ENCODE results near the gene CEMIP2. TPM values are rescaled to one million over a fixed set of nuclear protein-coding genes. Genes with fewer than 3 reads are reported as not detected.
"Not testable (repeated sequence)": the region's sequence is repeated elsewhere in the genome, so short reads cannot be mapped to it uniquely, and the experiment has no call there.

Gene CEMIP2
- total RNA-seq = 9.3 TPM
- long read RNA-seq, partial matches to known transcripts = 0 of 1 reads
- long read RNA-seq, other reads (novel, unspliced or antisense) = 1 of 1 reads

GRCh38 chr9:71768388-71769174, at the start of gene CEMIP2:
Gene CEMIP2, minus strand, starts transcription at chr9:71768513. Its CDS starts 18,140 bp downstream, at chr9:71750373.
- ATAC-seq = peak; percentile 93
- peak; percentile 95 for DNase-seq (ENCODE audit: missing footprints)
- intact Hi-C loops (cut with DNase I) = loop anchor here (1.0 to 10.0 kb wide), 4 partner anchors 46 to 161 kb away; partner anchors contain the start of genes ABHD17B and C9orf85

- intact Hi-C loops (cut with DNase I) = loop anchor here (10.0 kb wide), 2 partner anchors 52 to 98 kb away; partner anchors contain the start of genes ABHD17B, C9orf85 and CEMIP2
- DNase-seq (ENCODE audit: missing footprints) = no peak
- no peak for ATAC-seq
Measured at GRCh38 chr9:71816916-71817451, 48.7 kb upstream of the CEMIP2 start.

- intact Hi-C loops (cut with DNase I) = loop anchor here (10.0 kb wide), 2 partner anchors 50 to 100 kb away; partner anchors contain the start of genes ABHD17B, C9orf85 and CEMIP2
- peak; percentile 25 for ATAC-seq
- DNase-seq (ENCODE audit: missing footprints) = no peak
Measured at GRCh38 chr9:71814815-71815214, 46.5 kb upstream of the CEMIP2 start.

GRCh38 chr9:71814226-71814625, 45.9 kb upstream of the CEMIP2 start:
- ATAC-seq (peak; percentile 45), DNase-seq (ENCODE audit: missing footprints) (no peak)
- intact Hi-C loops (cut with DNase I) = loop anchor here (10.0 kb wide), 2 partner anchors 49 to 101 kb away; partner anchors contain the start of genes ABHD17B, C9orf85 and CEMIP2

GRCh38 chr9:71812385-71812784, 44.1 kb upstream of the CEMIP2 start:
- intact Hi-C loops (cut with DNase I) = loop anchor here (10.0 kb wide), 2 partner anchors 48 to 102 kb away; partner anchors contain the start of genes ABHD17B, C9orf85 and CEMIP2
- peak; percentile 95 for ATAC-seq
- peak; percentile 64 for DNase-seq (ENCODE audit: missing footprints)

- intact Hi-C loops (cut with DNase I) = loop anchor here (10.0 kb wide), 1 partner anchor 467 kb away; no protein-coding TSS in a partner anchor
- no peak for ATAC-seq
- DNase-seq (ENCODE audit: missing footprints) = no peak
Measured at GRCh38 chr9:71808068-71808467, 39.8 kb upstream of the CEMIP2 start.

- ATAC-seq (peak; percentile 97), DNase-seq (ENCODE audit: missing footprints) (no peak)
Measured at GRCh38 chr9:71806901-71807307, 38.6 kb upstream of the CEMIP2 start.

GRCh38 chr9:71805096-71805495, 36.8 kb upstream of the CEMIP2 start:
- intact Hi-C loops (cut with DNase I) = loop anchor here (10.0 kb wide), 1 partner anchor 470 kb away; no protein-coding TSS in a partner anchor
- not testable (repeated sequence) for DNase-seq (ENCODE audit: missing footprints); ATAC-seq

More at GRCh38 chr9:71806901-71807307, 38.6 kb upstream of the CEMIP2 start:
- intact Hi-C loops (cut with DNase I) = loop anchor here (1.0 to 10.0 kb wide), 2 partner anchors 218 to 468 kb away; no protein-coding TSS in a partner anchor

GRCh38 chr9:71801826-71802225, 33.5 kb upstream of the CEMIP2 start:
- ATAC-seq (no peak), DNase-seq (ENCODE audit: missing footprints) (no peak)
- intact Hi-C loops (cut with DNase I) = loop anchor here (10.0 kb wide), 1 partner anchor 473 kb away; no protein-coding TSS in a partner anchor

- intact Hi-C loops (cut with DNase I) = no loop called here
- DNase-seq (ENCODE audit: missing footprints) = no peak
- ATAC-seq = no peak
Measured at GRCh38 chr9:71797266-71797665, 29.0 kb upstream of the CEMIP2 start.

- no peak for ATAC-seq
- intact Hi-C loops (cut with DNase I) = no loop called here
- no peak for DNase-seq (ENCODE audit: missing footprints)
Measured at GRCh38 chr9:71796100-71796767, 27.9 kb upstream of the CEMIP2 start.

GRCh38 chr9:71795097-71795813, 26.9 kb upstream of the CEMIP2 start:
- ATAC-seq (no peak), DNase-seq (ENCODE audit: missing footprints) (no peak)
- intact Hi-C loops (cut with DNase I) = no loop called here

GRCh38 chr9:71793386-71794105, 25.2 kb upstream of the CEMIP2 start:
- intact Hi-C loops (cut with DNase I) = no loop called here
- DNase-seq (ENCODE audit: missing footprints) (no peak), ATAC-seq (no peak)

GRCh38 chr9:71791875-71792274, 23.6 kb upstream of the CEMIP2 start:
- no peak for DNase-seq (ENCODE audit: missing footprints)
- intact Hi-C loops (cut with DNase I) = no loop called here
- ATAC-seq = no peak

GRCh38 chr9:71790296-71790695, 22.0 kb upstream of the CEMIP2 start:
- DNase-seq (ENCODE audit: missing footprints) (no peak), ATAC-seq (no peak)
- intact Hi-C loops (cut with DNase I) = no loop called here

GRCh38 chr9:71783120-71783523, 14.8 kb upstream of the CEMIP2 start:
- ATAC-seq = peak; percentile 26
- DNase-seq (ENCODE audit: missing footprints) = no peak
- intact Hi-C loops (cut with DNase I) = no loop called here

GRCh38 chr9:71781391-71781790, 13.1 kb upstream of the CEMIP2 start:
- no peak for DNase-seq (ENCODE audit: missing footprints)
- intact Hi-C loops (cut with DNase I) = no loop called here
- ATAC-seq = no peak

- DNase-seq (ENCODE audit: missing footprints) (no peak), ATAC-seq (no peak)
- intact Hi-C loops (cut with DNase I) = no loop called here
Measured at GRCh38 chr9:71780953-71781352, 12.6 kb upstream of the CEMIP2 start.

All from Right ventricle myocardium inferior (tissue), 1 donor.